SK-N-SH treated with all-trans-retinoic acid at 6 μM for 48 hours (cell line): Measurements from ENCODE around the gene MPST.

Source experiments
- ATAC-seq: fragments of 200-7000 bp; cut with Tn5 transposase; 3 replicates; pipeline ENCODE4 v1.9.1; 2020; ENCODE audit warnings: mild to moderate bottlenecking, moderate library complexity
- BACH2 ChIP-seq: fragments of 250-450 bp; sonication (Bioruptor Pico); IDR thresholded peaks from 2 replicates; pipeline ENCODE4 v1.9.0; 2021; ENCODE audit warnings: mild to moderate bottlenecking, borderline replicate concordance
- CREB5 ChIP-seq: fragments of 250-450 bp; sonication (Bioruptor Pico); IDR thresholded peaks from 2 replicates; pipeline ENCODE4 v1.5.1; 2020; ENCODE audit warnings: low read depth, mild to moderate bottlenecking, moderate library complexity
- CSDC2 ChIP-seq: fragments of 250-450 bp; sonication (Bioruptor Pico); IDR thresholded peaks from 2 replicates; pipeline ENCODE4 v1.5.0; 2020; ENCODE audit warnings: mild to moderate bottlenecking, moderate library complexity
- CSRNP3 ChIP-seq: fragments of 250-450 bp; sonication (Bioruptor Pico); IDR thresholded peaks from 2 replicates; pipeline ENCODE4 v1.5.1; 2021; ENCODE audit warnings: mild to moderate bottlenecking, moderate library complexity
- GLIS3 ChIP-seq: fragments of 250-450 bp; sonication (Bioruptor Pico); IDR thresholded peaks from 2 replicates; pipeline ENCODE4 v1.5.0; 2020; ENCODE audit warnings: mild to moderate bottlenecking, moderate library complexity
- ISL1 ChIP-seq: fragments of 250-450 bp; sonication (Bioruptor Pico); IDR thresholded peaks from 2 replicates; pipeline ENCODE4 v2.1.2; 2022; ENCODE audit warnings: mild to moderate bottlenecking, moderate library complexity
- PPARA ChIP-seq: fragments of 250-450 bp; sonication (Bioruptor Pico); IDR thresholded peaks from 2 replicates; pipeline ENCODE4 v1.5.0; 2020; ENCODE audit warnings: mild to moderate bottlenecking, borderline replicate concordance
- RARB ChIP-seq: fragments of 250-450 bp; sonication (Bioruptor Pico); IDR thresholded peaks from 2 replicates; pipeline ENCODE4 v1.8.0; 2021; ENCODE audit warnings: mild to moderate bottlenecking, moderate library complexity
- SNAI2 ChIP-seq: fragments of 250-450 bp; sonication (Bioruptor Pico); IDR thresholded peaks from 2 replicates; pipeline ENCODE4 v1.5.0; 2020; ENCODE audit warnings: mild to moderate bottlenecking, moderate library complexity
- TCF4 ChIP-seq: fragments of 250-450 bp; sonication (Bioruptor Pico); IDR thresholded peaks from 2 replicates; pipeline ENCODE4 v1.8.0; 2021; ENCODE audit warnings: mild to moderate bottlenecking, moderate library complexity, borderline replicate concordance
- TOX ChIP-seq: fragments of 250-450 bp; sonication (Bioruptor Pico); IDR thresholded peaks from 2 replicates; pipeline ENCODE4 v1.8.0; 2021; ENCODE audit warnings: mild to moderate bottlenecking, moderate library complexity, borderline replicate concordance
- ZC3H10 ChIP-seq: fragments of 250-450 bp; sonication (Bioruptor Pico); IDR thresholded peaks from 2 replicates; pipeline ENCODE4 v1.5.1; 2021; ENCODE audit warnings: mild to moderate bottlenecking, moderate library complexity
- ZFP3 ChIP-seq: fragments of 250-450 bp; sonication (Bioruptor Pico); IDR thresholded peaks from 2 replicates; pipeline ENCODE4 v1.5.0; 2020; ENCODE audit warnings: mild to moderate bottlenecking, moderate library complexity
- ZFP30 ChIP-seq: fragments of 450-650 bp; formaldehyde crosslinking; IDR thresholded peaks from 2 replicates; pipeline ENCODE4 v1.5.0; 2022; ENCODE audit warnings: mild to moderate bottlenecking, moderate library complexity
- ZNF565 ChIP-seq: fragments of 450-650 bp; formaldehyde crosslinking; conservative IDR thresholded peaks from 2 replicates; pipeline ENCODE4 v1.5.0; 2020; ENCODE audit warnings: low read depth, mild to moderate bottlenecking, moderate library complexity
- ZNF8 ChIP-seq: fragments of 450-650 bp; formaldehyde crosslinking; IDR thresholded peaks from 2 replicates; pipeline ENCODE4 v1.5.0; 2020; ENCODE audit warnings: mild to moderate bottlenecking, moderate library complexity
- TF ChIP-seq, protein P1 (sequence below): fragments of 250-450 bp; sonication (Bioruptor Pico); IDR thresholded peaks from 2 replicates; pipeline ENCODE4 v1.5.0; 2020; ENCODE audit warnings: mild to moderate bottlenecking, moderate library complexity
- TF ChIP-seq, protein P2 (sequence below): fragments of 250-450 bp; sonication (Bioruptor Pico); IDR thresholded peaks from 2 replicates; pipeline ENCODE4 v1.8.0; 2020; ENCODE audit warnings: mild to moderate bottlenecking, moderate library complexity, borderline replicate concordance

The MPST gene

DNA sequence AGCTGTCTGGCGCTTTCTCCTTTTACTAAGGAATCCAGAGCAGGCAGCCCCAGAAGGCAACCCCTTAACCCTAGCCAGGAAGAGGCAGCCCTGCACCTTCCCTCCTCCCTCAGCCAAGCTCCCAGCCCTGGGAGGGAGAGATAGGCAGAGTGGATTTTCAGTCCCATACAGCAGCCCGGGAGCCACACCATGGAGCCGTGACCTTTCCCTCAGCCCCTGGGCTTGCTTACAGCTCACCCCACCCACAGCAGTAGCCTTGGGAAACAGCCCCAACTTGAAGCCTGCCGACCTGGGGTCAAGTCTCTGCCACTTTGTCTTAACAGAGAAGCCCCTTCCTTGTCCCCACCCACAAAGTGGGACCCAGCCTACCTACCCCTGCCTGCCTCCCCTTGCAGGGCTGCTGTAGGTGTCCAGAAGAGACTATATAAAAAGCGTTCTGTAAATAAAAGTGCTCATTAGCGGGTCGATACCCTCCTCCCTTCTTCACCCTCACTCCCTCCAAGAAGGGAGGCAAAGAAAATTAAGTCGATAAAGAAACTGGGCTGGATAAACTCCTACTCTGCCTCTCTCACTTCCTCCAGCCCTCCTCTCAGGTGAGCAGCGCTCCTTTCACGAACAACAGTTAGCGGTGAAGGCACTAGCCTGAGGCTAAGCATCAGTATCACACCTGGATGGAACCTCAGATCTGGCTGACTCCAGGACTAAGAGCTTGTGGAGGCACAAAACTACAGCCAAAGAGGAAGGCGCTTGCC lies 4.5 kb upstream of the MPST start:
- ATAC-seq: no peak
- TF ChIP-seq ZNF8 (CRISPR knock-in tag): no peak

GRCh38 chr22:37015587-37015878 lies 4.0 kb upstream of the MPST start:
- TF ChIP-seq ZC3H10 (no peak), PPARA (CRISPR knock-in tag) (no peak), ZNF565 (no peak), SNAI2 (no peak), BACH2 (no peak), GLIS3 (no peak), ZFP3 (CRISPR knock-in tag) (no peak), CREB5 (CRISPR knock-in tag) (no peak), CSRNP3 (CRISPR knock-in tag) (no peak), TCF4 (CRISPR knock-in tag) (no peak), RARB (CRISPR knock-in tag) (no peak), ZFP30 (CRISPR knock-in tag) (no peak), ZNF8 (CRISPR knock-in tag) (no peak), TOX (no peak)
- TF ChIP-seq, protein P1, sequence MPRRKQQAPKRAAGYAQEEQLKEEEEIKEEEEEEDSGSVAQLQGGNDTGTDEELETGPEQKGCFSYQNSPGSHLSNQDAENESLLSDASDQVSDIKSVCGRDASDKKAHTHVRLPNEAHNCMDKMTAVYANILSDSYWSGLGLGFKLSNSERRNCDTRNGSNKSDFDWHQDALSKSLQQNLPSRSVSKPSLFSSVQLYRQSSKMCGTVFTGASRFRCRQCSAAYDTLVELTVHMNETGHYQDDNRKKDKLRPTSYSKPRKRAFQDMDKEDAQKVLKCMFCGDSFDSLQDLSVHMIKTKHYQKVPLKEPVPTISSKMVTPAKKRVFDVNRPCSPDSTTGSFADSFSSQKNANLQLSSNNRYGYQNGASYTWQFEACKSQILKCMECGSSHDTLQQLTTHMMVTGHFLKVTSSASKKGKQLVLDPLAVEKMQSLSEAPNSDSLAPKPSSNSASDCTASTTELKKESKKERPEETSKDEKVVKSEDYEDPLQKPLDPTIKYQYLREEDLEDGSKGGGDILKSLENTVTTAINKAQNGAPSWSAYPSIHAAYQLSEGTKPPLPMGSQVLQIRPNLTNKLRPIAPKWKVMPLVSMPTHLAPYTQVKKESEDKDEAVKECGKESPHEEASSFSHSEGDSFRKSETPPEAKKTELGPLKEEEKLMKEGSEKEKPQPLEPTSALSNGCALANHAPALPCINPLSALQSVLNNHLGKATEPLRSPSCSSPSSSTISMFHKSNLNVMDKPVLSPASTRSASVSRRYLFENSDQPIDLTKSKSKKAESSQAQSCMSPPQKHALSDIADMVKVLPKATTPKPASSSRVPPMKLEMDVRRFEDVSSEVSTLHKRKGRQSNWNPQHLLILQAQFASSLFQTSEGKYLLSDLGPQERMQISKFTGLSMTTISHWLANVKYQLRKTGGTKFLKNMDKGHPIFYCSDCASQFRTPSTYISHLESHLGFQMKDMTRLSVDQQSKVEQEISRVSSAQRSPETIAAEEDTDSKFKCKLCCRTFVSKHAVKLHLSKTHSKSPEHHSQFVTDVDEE (CRISPR knock-in tag): no peak
- TF ChIP-seq, protein P2, sequence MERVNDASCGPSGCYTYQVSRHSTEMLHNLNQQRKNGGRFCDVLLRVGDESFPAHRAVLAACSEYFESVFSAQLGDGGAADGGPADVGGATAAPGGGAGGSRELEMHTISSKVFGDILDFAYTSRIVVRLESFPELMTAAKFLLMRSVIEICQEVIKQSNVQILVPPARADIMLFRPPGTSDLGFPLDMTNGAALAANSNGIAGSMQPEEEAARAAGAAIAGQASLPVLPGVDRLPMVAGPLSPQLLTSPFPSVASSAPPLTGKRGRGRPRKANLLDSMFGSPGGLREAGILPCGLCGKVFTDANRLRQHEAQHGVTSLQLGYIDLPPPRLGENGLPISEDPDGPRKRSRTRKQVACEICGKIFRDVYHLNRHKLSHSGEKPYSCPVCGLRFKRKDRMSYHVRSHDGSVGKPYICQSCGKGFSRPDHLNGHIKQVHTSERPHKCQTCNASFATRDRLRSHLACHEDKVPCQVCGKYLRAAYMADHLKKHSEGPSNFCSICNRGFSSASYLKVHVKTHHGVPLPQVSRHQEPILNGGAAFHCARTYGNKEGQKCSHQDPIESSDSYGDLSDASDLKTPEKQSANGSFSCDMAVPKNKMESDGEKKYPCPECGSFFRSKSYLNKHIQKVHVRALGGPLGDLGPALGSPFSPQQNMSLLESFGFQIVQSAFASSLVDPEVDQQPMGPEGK (CRISPR knock-in tag): no peak
- ATAC-seq: no peak

GRCh38 chr22:37016134-37016910 lies 3.2 kb upstream of the MPST start:
- no peak for ATAC-seq

More at GRCh38 chr22:37016134-37016910, 3.2 kb upstream of the MPST start:
- TF ChIP-seq ZNF8 (CRISPR knock-in tag): no peak
- no peak for TF ChIP-seq RARB (CRISPR knock-in tag)
- TF ChIP-seq CREB5 (CRISPR knock-in tag): no peak
- TF ChIP-seq, protein P2 (CRISPR knock-in tag): no peak
- no peak for TF ChIP-seq CSDC2 (CRISPR knock-in tag)
- TF ChIP-seq TCF4 (CRISPR knock-in tag): no peak
- TF ChIP-seq TOX: no peak
- TF ChIP-seq PPARA (CRISPR knock-in tag): no peak
- TF ChIP-seq SNAI2: no peak
- no peak for TF ChIP-seq ISL1
- TF ChIP-seq CSRNP3 (CRISPR knock-in tag): no peak
